ENCODE data around the gene SMARCC1. TPM values are rescaled to one million over a fixed set of nuclear protein-coding genes. Genes with fewer than 3 reads are reported as not detected.
A peak's percentile ranks its signal among the peaks of the same experiment; 100 is the strongest.
"Not testable (repeated sequence)": the region's sequence is repeated elsewhere in the genome, so short reads cannot be mapped to it uniquely, and the experiment has no call there.

Gene SMARCC1
- 44.9 and 45.1 TPM in 2 replicates for total RNA-seq

DNA sequence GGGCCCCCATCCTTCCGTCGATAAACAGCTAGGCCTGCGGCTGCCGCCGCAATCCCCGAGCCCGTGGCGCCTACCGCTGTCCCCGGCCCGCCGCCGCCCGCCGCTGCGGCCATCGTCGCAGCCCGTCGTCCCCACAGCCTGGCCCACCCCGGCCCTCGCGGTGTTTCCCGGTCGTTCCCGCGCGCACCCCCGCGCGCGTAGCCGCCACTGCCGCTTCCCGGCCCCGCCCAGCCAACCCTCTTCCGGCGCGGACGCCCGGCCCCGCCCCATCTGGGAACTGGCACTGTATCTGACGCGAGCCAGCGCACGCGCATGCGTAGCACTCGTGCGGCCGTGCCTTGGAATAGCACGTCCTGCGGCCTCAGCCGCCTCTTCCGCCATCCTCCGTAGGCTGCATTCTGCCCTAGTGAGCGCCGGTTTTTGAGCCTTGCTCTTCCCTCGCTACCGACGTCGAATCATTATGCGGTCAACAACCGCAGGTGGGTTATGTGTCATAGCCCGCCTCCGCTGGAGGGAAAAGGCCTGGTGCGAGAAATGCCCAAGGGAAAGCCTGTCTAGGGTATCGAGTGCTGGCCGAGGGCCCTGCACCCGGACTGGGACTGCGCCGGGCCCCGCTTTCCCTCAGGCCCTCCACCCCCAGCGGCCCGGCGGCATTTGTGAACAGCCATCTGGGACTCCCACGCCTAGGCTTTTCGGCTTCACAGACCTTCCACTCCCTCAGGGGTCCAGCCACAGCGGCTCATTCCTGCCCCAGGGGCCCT, at the start of gene SMARCC1:
TSS of gene SMARCC1 (minus strand) at position 209 of the 761 bp plus-strand sequence. CDS start at position 113, 96 bp downstream.
- H3K4me3 ChIP-seq (ENCODE audit: low read depth, low read length), result peak within 1 kb of the TSS; percentile 73
- TF ChIP-seq, protein P1, sequence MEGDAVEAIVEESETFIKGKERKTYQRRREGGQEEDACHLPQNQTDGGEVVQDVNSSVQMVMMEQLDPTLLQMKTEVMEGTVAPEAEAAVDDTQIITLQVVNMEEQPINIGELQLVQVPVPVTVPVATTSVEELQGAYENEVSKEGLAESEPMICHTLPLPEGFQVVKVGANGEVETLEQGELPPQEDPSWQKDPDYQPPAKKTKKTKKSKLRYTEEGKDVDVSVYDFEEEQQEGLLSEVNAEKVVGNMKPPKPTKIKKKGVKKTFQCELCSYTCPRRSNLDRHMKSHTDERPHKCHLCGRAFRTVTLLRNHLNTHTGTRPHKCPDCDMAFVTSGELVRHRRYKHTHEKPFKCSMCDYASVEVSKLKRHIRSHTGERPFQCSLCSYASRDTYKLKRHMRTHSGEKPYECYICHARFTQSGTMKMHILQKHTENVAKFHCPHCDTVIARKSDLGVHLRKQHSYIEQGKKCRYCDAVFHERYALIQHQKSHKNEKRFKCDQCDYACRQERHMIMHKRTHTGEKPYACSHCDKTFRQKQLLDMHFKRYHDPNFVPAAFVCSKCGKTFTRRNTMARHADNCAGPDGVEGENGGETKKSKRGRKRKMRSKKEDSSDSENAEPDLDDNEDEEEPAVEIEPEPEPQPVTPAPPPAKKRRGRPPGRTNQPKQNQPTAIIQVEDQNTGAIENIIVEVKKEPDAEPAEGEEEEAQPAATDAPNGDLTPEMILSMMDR (IDR thresholded peaks at IDR 0.05; ENCODE audit: insufficient read depth, low read depth, low read length), result no peak
- peak; percentile 97 for DNase-seq (ENCODE audit: low read depth)

DNA sequence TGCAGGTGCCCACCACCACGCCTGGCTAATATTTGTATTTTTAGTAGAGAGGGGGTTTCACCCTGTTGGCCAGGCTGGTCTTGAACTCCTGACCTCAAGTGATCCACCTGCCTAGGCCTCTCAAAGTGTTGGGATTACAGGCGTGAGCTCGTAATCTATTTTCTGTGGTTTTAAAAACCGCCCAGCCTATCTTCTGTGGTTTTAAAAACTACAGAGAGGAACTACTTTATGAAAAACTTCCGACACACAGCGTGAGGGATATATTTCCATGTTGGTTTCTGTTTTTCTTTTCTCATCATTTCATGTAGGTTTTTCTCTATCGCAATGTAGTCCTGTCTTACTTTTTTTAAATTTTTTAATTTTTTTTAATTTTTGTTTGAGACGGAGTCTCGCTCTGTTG, 47.8 kb upstream of the SMARCC1 start:
- DNase-seq (ENCODE audit: low read depth); H3K4me3 ChIP-seq (ENCODE audit: low read depth, low read length): not testable (repeated sequence)

GRCh38 chr3:47825590-47825989, 43.9 kb upstream of the SMARCC1 start:
- peak overlapping the region; percentile 78 for H3K4me3 ChIP-seq (ENCODE audit: low read depth, low read length)
- TF ChIP-seq, protein P1 (IDR thresholded peaks at IDR 0.05; ENCODE audit: insufficient read depth, low read depth, low read length), result no peak
- no peak for DNase-seq (ENCODE audit: low read depth)

- peak; percentile 83 for DNase-seq (ENCODE audit: low read depth)
- TF ChIP-seq, protein P1 (IDR thresholded peaks at IDR 0.05; ENCODE audit: insufficient read depth, low read depth, low read length), result peak; percentile 78
- peak overlapping the region; percentile 78 for H3K4me3 ChIP-seq (ENCODE audit: low read depth, low read length)
Measured at GRCh38 chr3:47824541-47825473, 43.1 kb upstream of the SMARCC1 start.

DNA sequence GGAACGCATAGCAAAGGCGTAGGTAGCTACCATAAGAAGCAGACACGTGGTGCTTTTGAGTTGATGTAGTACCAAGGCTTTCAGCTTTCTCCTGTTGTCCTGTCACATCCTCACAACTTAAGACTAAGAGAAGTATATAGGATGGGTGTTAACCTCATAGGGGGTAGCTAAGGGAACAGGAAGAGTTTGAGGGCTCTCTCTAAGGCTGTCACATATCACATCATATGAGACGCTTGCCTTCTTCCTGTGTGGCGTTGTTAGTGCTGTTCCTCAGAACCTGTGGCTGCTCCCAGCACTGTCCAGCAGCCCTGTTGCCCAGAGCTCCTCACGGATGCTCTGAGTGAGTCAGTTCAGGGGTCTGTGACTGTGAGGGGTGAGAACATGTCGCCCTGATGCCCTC, 35.9 kb upstream of the SMARCC1 start:
- no peak for DNase-seq (ENCODE audit: low read depth)
- TF ChIP-seq, protein P1 (IDR thresholded peaks at IDR 0.05; ENCODE audit: insufficient read depth, low read depth, low read length), result no peak
- H3K4me3 ChIP-seq (ENCODE audit: low read depth, low read length), result no peak overlapping the region

GRCh38 chr3:47813551-47814177, 32.0 kb upstream of the SMARCC1 start:
- no peak overlapping the region for H3K4me3 ChIP-seq (ENCODE audit: low read depth, low read length)
- no peak for DNase-seq (ENCODE audit: low read depth)
- TF ChIP-seq, protein P1 (IDR thresholded peaks at IDR 0.05; ENCODE audit: insufficient read depth, low read depth, low read length), result no peak
